Measurements from ENCODE around the gene CSNK1D.

CSNK1D gene

GRCh38 chr17:82226809-82227628 lies 46.5 kb downstream of the CSNK1D start:
- no peaks in the 10 kb centered on the region for H3K27me3 Mint-ChIP-seq
- H3K36me3 Mint-ChIP-seq: no peaks in the 10 kb centered on the region
- no peaks in the 10 kb centered on the region for H3K9me3 Mint-ChIP-seq
- peak overlapping the region in 1 of 2 donors; percentile 32 for H3K4me3 Mint-ChIP-seq
- no peak for ATAC-seq (replicated peaks)
- H3K27ac Mint-ChIP-seq: peak overlapping the region; percentile 47
- no peak for DNase-seq
- H3K4me1 Mint-ChIP-seq: peaks cover 12% of the 10 kb centered on the region in 2 donors

GRCh38 chr17:82226146-82226808 lies 47.2 kb downstream of the CSNK1D start:
- no peak for ATAC-seq (replicated peaks)
- Mint-ChIP-seq H3K4me1 (peaks cover 12% of the 10 kb centered on the region in 2 donors), H3K4me3 (no peak overlapping the region), H3K36me3 (no peaks in the 10 kb centered on the region), H3K27me3 (no peaks in the 10 kb centered on the region), H3K27ac (no peak overlapping the region), H3K9me3 (no peaks in the 10 kb centered on the region)
- no peak for DNase-seq

GRCh38 chr17:82225368-82226029 lies 48.0 kb downstream of the CSNK1D start:
- peaks cover 11 to 12% of the 10 kb centered on the region in 2 donors for H3K4me1 Mint-ChIP-seq
- ATAC-seq (replicated peaks) (no peak), DNase-seq (no peak)
- H3K9me3 Mint-ChIP-seq: no peaks in the 10 kb centered on the region
- no peak overlapping the region for H3K4me3 Mint-ChIP-seq
- no peaks in the 10 kb centered on the region for H3K36me3 Mint-ChIP-seq
- H3K27me3 Mint-ChIP-seq: no peaks in the 10 kb centered on the region
- H3K27ac Mint-ChIP-seq: no peak overlapping the region

- H3K4me3 Mint-ChIP-seq: no peak overlapping the region
- H3K9me3 Mint-ChIP-seq: no peaks in the 10 kb centered on the region
- H3K27ac Mint-ChIP-seq: no peak overlapping the region
- no peaks in the 10 kb centered on the region for H3K27me3 Mint-ChIP-seq
- no peak for DNase-seq
- peaks cover 2 to 7% of the 10 kb centered on the region in 2 donors for H3K4me1 Mint-ChIP-seq
- ATAC-seq (replicated peaks): no peak
- H3K36me3 Mint-ChIP-seq: no peaks in the 10 kb centered on the region
Observed at GRCh38 chr17:82224666-82225065, 48.8 kb downstream of the CSNK1D start.

GRCh38 chr17:82223517-82223916 lies 50.0 kb downstream of the CSNK1D start:
- no peak overlapping the region for H3K27ac Mint-ChIP-seq
- no peaks in the 10 kb centered on the region for H3K9me3 Mint-ChIP-seq
- peaks cover 0 to 7% of the 10 kb centered on the region in 2 donors for H3K4me1 Mint-ChIP-seq
- no peak for DNase-seq
- peaks cover 0 to 4% of the 10 kb centered on the region in 2 donors for H3K27me3 Mint-ChIP-seq
- no peak for ATAC-seq (replicated peaks)
- no peaks in the 10 kb centered on the region for H3K36me3 Mint-ChIP-seq
- no peak overlapping the region for H3K4me3 Mint-ChIP-seq

- Mint-ChIP-seq H3K27ac (no peak overlapping the region), H3K4me1 (peaks cover 0 to 7% of the 10 kb centered on the region in 2 donors), H3K9me3 (no peaks in the 10 kb centered on the region), H3K36me3 (no peaks in the 10 kb centered on the region), H3K4me3 (no peak overlapping the region), H3K27me3 (peaks cover 0 to 4% of the 10 kb centered on the region in 2 donors)
- ATAC-seq (replicated peaks) (no peak), DNase-seq (no peak)
Observed at GRCh38 chr17:82222816-82223215, 50.7 kb downstream of the CSNK1D start.

- no peak for ATAC-seq (replicated peaks)
- no peaks in the 10 kb centered on the region for H3K36me3 Mint-ChIP-seq
- H3K27ac Mint-ChIP-seq: no peak overlapping the region
- no peak for DNase-seq
- H3K4me1 Mint-ChIP-seq: peaks cover 10% of the 10 kb centered on the region in 2 donors
- H3K4me3 Mint-ChIP-seq: no peak overlapping the region
- H3K27me3 Mint-ChIP-seq: peaks cover 0 to 4% of the 10 kb centered on the region in 2 donors
- H3K9me3 Mint-ChIP-seq: no peaks in the 10 kb centered on the region
Observed at GRCh38 chr17:82221341-82221902, 52.1 kb downstream of the CSNK1D start.

GRCh38 chr17:82219753-82220709 lies 53.5 kb downstream of the CSNK1D start:
- Mint-ChIP-seq H3K4me1 (peaks cover 19 to 20% of the 10 kb centered on the region in 2 donors), H3K27me3 (peaks cover 0 to 4% of the 10 kb centered on the region in 2 donors), H3K4me3 (no peak overlapping the region), H3K9me3 (no peaks in the 10 kb centered on the region), H3K36me3 (no peaks in the 10 kb centered on the region), H3K27ac (no peak overlapping the region)
- no peak for DNase-seq
- ATAC-seq (replicated peaks): no peak

GRCh38 chr17:82219083-82219482 lies 54.4 kb downstream of the CSNK1D start:
- no peak for ATAC-seq (replicated peaks)
- H3K4me3 Mint-ChIP-seq: no peak overlapping the region
- H3K36me3 Mint-ChIP-seq: no peaks in the 10 kb centered on the region
- no peaks in the 10 kb centered on the region for H3K9me3 Mint-ChIP-seq
- peaks cover 0 to 4% of the 10 kb centered on the region in 2 donors for H3K27me3 Mint-ChIP-seq
- no peak overlapping the region for H3K27ac Mint-ChIP-seq
- peaks cover 18 to 27% of the 10 kb centered on the region in 2 donors for H3K4me1 Mint-ChIP-seq
- DNase-seq: no peak

GRCh38 chr17:82218349-82219075 lies 55.0 kb downstream of the CSNK1D start:
- Mint-ChIP-seq H3K36me3 (no peaks in the 10 kb centered on the region), H3K27ac (no peak overlapping the region)
- no peak for ATAC-seq (replicated peaks)

GRCh38 chr17:82217530-82218204 lies 55.8 kb downstream of the CSNK1D start:
- Mint-ChIP-seq H3K27ac (no peak overlapping the region), H3K27me3 (peaks cover 0 to 4% of the 10 kb centered on the region in 2 donors), H3K4me3 (no peak overlapping the region), H3K4me1 (peaks cover 23 to 29% of the 10 kb centered on the region in 2 donors), H3K9me3 (no peaks in the 10 kb centered on the region), H3K36me3 (no peaks in the 10 kb centered on the region)
- no peak for ATAC-seq (replicated peaks)
- no peak for DNase-seq

More at GRCh38 chr17:82218349-82219075, 55.0 kb downstream of the CSNK1D start:
- DNase-seq: no peak
- Mint-ChIP-seq H3K27me3 (peaks cover 0 to 4% of the 10 kb centered on the region in 2 donors), H3K4me3 (no peak overlapping the region), H3K9me3 (no peaks in the 10 kb centered on the region), H3K4me1 (peaks cover 22 to 29% of the 10 kb centered on the region in 2 donors)

GRCh38 chr17:82217120-82217529 lies 56.4 kb downstream of the CSNK1D start:
- Mint-ChIP-seq H3K4me1 (peaks cover 23 to 29% of the 10 kb centered on the region in 2 donors), H3K4me3 (peak overlapping the region; percentile 66 to 74), H3K27me3 (peaks cover 0 to 4% of the 10 kb centered on the region in 2 donors), H3K9me3 (no peaks in the 10 kb centered on the region), H3K36me3 (no peaks in the 10 kb centered on the region), H3K27ac (peak overlapping the region; percentile 97)
- ATAC-seq (replicated peaks) (no peak), DNase-seq (no peak)
